CD4-positive, alpha-beta T cell treated with Interleukin-17A for 4 hours (primary cell): ENCODE results near the gene BLOC1S6.

Source experiments
- DNase-seq: peaks from one replicate; pipeline ENCODE4 v3.0.0-alpha.2; 2020; ENCODE audit warnings: mixed read lengths

BLOC1S6 gene

GRCh38 chr15:45588219-45588875, 1.2 kb downstream of the BLOC1S6 start:
- DNase-seq: no peak

DNA sequence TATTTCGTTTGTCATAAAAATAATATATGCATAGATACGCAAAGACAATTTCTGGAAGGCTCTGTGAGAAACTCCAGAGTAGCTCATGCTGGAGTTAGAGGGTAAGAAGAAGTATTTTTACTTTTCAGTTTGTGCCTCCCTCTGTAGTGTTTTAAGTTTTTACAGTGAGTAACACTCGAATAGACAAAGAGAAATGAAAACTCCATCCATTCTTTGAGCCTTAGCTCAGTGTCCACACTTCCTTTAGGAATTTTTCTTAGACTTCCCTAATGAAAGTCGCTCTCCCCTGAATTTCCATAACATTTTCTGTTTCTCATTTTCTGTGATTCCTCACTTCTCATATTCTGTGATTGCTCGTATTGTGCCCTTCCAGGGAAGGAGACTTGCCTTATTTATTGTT, 2.1 kb downstream of the BLOC1S6 start:
- no peak for DNase-seq

DNA sequence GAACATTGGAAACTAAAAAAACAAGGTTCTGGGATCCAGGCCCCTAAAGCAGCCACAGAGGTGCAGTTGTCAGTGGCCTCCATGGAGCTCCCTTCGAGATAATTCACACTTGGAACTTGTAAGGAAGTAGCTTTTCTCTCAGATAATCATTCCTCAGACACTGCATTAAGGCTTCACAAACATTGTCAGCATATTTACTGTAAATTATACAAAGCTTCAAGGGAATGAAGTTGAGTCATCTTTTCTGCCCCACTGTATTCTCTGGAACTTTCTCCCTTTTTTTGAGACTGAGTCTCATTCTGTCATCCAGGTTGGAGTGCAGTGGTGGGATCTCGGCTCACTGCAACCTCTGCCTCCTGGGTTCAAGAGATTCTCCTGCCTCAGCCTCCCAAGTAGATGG, 7.1 kb downstream of the BLOC1S6 start:
- no peak for DNase-seq

DNA sequence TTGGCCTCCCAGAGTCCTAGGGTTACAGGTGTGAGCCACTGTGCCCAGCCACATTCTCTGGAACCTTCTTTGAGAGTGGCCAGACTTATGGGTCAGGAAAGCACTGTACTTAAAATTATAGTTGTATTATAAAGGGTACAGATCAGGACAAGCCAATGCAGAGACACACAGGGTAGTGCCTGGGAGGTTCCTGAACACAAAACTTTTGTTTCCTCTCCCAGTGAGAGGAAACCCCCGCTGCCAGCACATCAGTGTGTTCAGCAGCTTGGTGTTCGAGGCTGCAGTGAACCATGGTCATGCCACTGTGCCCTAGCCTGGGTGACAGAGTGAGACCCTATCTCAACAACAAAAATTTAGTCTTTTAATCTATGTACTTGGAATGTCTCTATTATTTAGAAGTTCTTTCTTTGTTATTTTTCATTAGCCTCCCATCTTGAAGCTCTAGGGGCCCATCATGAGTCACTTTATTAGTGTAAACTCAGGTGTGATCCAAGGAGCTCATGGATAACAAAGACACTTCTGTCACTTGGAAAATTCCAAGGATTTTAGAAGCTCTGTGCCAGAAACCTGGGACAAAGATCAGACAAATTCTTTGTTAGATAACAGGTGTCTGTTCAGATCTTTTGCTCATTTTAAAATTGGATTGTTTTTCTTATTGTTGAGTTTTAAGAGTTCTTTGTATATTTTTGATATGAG, 7.8 kb downstream of the BLOC1S6 start:
- DNase-seq: no peak

DNA sequence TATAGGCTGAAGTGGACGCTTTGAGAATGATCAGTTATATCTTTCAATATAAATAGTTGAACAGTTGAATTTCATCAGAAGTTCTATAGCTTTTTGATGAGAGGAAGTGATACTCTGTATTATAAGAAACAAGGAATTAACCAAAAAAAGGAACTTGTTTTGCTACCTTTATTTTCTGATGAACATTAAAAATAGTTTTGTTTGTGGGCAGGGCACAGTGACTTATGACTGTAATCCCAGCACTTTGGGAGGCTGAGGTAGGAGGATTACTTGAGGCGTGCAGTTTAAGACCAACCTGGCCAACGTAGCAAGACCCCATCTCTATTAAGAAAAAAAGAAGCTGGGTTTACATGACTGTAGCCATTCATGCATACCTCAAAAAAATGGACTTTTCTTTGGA, 16.7 kb downstream of the BLOC1S6 start:
- no peak for DNase-seq

DNA sequence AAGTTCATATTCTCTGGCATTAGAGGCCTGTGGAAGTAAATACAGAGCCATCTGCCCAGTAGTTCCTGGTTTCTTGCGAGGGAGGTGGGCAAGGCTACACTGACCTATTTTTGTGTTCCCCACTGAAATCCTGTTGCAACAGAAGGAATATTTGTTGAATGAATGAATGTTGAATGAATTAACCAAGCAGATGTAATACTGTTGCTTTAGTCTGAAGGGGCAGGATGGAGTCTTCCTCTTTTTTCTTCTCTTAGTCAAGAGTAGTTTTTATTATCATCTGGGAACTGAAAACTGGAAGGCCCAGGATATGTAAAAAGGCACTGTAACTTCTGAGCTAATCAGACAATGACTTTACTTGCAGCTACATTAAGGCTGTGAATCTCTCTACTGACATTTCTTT, 17.1 kb downstream of the BLOC1S6 start:
- DNase-seq: no peak

DNA sequence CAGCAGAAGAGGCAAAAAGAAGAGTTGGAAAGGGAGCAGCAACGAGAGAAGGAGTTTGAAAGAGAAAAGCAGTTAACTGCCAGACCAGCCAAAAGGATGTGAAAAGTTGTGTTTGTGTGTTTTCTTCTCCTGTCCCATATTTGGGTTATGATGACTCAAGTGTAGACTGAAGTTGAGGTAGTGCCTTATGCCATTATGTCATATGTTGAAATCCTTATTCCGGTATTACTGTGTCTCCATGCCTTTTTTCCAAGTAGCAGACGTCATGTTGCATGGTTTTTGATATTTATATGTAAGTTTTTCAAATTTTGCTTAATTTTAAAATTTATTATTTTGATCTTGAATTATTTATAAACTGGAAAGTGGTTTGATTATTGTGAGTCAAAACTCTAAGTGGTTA, 19.2 kb downstream of the BLOC1S6 start:
- DNase-seq: no peak

- DNase-seq: no peak
Observed at GRCh38 chr15:45606841-45607240, 19.7 kb downstream of the BLOC1S6 start.

DNA sequence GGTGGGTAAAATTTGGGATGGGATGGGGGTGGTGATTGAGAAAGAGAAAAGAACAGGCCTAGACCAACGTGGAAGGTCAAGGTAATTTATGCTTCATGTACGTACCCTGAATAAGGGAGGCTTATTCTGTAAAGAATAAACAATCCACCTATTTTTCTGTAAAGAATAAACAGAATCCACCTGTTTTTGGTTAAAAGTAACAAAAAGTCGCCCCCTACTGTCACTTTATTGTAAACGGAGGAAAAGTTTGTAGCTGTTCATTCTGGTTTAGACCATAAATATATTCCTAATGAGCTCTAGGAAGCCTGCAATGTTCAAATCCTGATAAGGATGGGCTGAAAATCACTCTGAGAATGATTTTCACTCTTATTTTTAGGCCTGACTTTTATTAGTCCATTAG, 24.1 kb downstream of the BLOC1S6 start:
- DNase-seq: no peak

DNA sequence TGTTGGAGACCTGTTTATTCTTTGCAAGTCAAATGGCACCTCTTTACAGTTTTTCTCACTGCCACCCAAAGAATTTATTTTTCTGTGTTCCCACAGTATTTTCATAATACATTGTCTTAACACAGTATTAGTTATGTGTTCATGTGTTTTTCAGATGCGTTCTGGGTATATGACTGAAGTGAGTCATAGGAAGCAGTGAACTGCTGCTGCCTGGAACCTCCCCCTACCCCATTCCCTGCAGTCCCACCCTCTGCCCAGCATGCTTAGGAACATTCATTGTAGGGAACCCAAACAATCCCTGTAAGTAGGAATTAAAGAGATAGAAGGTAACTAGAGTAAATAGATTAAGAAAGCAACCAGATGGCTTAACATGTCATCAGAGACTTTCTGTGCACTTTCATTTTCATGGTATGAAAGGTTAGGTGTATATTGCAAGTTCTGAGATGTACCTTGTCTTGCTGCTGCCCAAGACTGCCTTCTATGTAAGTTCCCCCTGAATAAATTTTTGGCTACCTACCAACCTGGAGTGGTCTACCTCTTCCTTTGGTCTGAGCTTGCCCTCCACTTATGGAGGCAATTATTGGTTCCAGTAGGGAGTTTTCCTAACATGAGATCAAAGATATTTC, 25.7 kb downstream of the BLOC1S6 start:
- DNase-seq: no peak

GRCh38 chr15:45616901-45617323, 29.7 kb downstream of the BLOC1S6 start:
- no peak for DNase-seq

- DNase-seq: no peak
Observed at GRCh38 chr15:45618813-45619212, 31.6 kb downstream of the BLOC1S6 start.

DNA sequence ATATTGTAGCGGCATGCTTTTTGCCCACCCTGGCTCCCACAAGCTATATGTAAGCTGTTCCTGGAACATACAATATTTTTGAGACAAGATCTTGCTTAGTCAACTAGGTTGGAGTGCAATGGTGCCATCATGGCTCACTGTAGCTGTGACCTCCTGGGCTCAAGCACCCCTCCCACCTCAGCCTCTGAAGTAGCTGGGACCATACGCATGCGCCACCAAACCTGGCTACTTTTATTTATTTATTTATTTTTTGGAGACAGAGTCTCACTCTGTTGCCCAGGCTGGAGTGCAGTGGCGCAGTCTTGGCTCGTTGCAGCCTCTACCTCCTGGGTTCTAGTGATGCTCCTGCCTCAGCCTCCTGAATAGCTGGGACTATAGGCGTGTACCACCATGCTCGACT, 41.0 kb downstream of the BLOC1S6 start:
- no peak for DNase-seq

- no peak for DNase-seq
Observed at GRCh38 chr15:45630917-45631691, 43.9 kb downstream of the BLOC1S6 start.

GRCh38 chr15:45631776-45632175, 44.6 kb downstream of the BLOC1S6 start:
- DNase-seq: no peak

DNA sequence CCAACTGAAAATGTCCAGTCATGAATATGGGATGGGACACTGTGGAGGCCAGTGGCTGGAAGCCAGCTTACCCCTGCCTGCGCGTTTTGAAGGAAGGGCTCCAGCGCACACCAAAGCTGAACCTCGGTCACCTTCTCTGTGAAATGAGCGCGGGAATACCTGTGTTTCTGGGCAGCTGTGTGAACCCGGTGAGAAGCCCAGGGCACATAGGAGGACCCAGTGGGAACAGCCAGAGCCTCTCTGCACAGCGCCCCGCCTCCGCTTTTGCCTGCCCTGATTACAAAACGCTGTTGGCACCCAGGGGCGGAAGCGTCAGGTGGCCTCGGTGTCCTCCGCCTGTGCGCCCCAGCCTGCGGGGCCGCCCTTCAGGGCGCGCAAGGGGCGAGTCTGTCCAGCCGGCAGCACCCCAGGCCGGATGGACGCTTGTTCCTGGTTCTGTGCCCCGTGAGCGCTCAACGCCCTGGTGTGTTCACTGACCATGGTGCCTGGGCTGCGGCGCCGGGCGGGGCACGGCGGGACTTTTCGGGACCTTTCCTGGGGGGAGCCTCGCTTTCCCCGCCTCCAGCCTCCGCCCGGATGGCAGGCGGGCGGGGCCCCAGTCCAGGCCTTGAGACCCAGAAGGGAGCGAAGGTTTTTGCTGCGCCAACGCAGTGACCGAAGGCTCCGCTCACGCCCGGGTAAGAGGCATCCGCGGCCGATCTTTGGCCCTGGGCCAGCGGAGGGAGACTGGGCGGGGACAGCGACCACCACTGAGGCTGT, 47.4 kb downstream of the BLOC1S6 start, which contains the start of gene SQOR:
TSS of gene SQOR (plus strand) at position 598 of the 759 bp plus-strand sequence. CDS start 23,895 bp downstream, outside the sequence.
- peak; percentile 79 for DNase-seq

DNA sequence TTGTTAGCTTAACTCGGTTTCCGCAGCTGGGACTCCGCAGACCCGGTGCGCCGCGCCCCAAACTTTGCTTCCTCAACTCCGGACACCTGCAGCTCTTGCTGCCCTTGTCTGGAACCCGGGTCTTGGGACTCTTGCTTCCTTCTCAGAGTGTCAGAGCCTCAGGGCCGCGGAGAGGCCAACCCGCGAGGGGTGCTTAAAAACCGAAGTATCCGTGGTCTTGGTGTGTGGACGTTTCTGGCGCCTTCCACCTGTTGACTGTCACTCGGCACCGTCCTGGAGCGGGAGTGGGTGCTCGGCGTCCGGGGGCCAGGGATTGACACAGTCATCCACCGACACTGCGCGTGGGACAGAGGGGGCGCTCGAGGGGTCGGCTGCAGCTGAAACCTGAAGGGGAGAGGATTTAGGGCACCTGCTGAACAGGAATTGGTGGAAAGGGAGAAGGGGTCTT, 48.0 kb downstream of the BLOC1S6 start:
- peak; percentile 80 for DNase-seq

DNA sequence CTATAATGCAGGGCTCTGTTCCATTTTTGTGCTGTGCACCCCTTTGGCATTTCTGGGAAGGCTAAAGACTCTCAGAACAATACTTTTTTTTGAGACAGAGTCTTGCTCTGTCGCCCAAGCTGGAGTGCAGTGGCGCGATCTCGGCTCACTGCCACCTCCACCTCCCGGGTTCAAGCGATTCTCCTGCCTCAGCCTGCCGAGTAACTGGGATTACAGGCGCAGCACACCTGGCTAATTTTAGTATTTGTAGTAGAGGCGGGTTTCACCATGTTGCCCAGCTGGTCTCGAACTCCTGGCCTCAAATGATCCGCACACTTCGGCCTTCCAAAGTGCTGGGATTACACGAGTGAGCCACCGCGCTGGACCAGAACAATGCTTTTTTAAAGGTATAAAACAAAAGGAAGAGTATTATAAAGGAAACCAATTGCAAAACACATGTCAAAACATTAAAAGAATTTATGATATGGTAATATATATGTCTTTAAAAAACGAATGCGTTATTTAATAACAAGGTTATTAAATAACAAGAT, 48.6 kb downstream of the BLOC1S6 start:
- DNase-seq: no peak

- no peak for DNase-seq
Observed at GRCh38 chr15:45637141-45637540, 50.0 kb downstream of the BLOC1S6 start.

GRCh38 chr15:45637552-45638033, 50.4 kb downstream of the BLOC1S6 start:
- DNase-seq: peak; percentile 61

DNA sequence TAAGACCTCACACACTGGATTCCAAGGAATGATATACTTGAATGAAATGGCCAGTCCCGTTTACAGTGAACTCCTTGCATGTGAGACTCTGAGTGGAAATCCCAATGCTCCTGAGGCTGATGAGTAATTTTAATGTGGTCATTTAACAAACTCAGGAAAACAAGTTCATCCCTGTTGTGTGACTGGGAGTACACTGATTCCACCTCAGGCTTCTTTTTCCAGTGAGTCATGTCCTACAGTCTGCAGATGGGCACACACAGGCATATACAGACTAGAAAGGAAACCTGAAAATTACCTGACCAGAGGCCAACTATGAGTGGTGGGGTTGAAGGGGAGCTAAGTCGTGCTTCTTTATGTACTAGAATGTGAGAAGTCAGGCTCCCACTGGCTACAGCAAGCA, 53.4 kb downstream of the BLOC1S6 start:
- no peak for DNase-seq

DNA sequence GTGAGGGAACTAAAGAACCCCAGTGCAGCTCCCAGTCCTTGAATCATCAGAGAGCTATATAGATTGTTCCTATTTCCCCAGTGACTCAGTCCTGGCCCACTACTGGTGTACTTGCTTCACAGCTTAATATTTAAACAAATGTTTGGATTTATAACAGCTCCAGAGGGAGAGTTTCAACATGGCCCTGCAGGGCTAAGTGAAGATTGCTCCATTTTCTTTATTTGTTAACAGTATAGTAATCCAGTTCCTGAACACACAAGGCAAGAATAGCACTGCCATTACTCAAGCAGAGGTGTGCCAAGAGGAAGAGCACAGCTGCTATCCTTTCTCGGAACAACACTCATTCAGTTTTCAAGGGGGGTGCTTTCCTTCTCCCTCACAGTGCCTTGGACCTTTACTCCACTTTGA, 54.2 kb downstream of the BLOC1S6 start:
- no peak for DNase-seq
